WTC11 (cell line): ENCODE results near the gene FGF14. TPM values are rescaled to one million over a fixed set of nuclear protein-coding genes. Genes with fewer than 3 reads are reported as not detected.

ENCODE experiments used
- ATAC-seq: fragments of 200-7000 bp; cut with Tn5 transposase; 2 replicates; pipeline ENCODE4 v1.10.0; 2021; ENCODE audit warnings: mild to moderate bottlenecking, moderate library complexity
- CTCF ChIA-PET: fragments of 300-600 bp; sonication (Branson Sonifier 250); formaldehyde crosslinking; loops from one replicate; lab custom pipeline; 2021; ENCODE audit warnings: antibody characterized with exemption; lab: Charles Lee
- POLR2A ChIA-PET: fragments of 350-600 bp; sonication (Branson Sonifier 250); formaldehyde crosslinking; loops from one replicate; lab custom pipeline; 2021; ENCODE audit warnings: antibody characterized with exemption; lab: Charles Lee
- DNase-seq: peaks from one replicate; pipeline ENCODE4 v3.0.0; 2021; ENCODE audit warnings: low spot score
- H3K27ac Mint-ChIP-seq: 2 replicates; pipeline ENCODE4 v1.8.0; 2021; ENCODE audit warnings: mixed read lengths
- H3K27me3 Mint-ChIP-seq: 2 replicates; pipeline ENCODE4 v1.8.0; 2021; ENCODE audit warnings: low read depth, mild to moderate bottlenecking, moderate library complexity, mixed read lengths
- H3K36me3 Mint-ChIP-seq: 2 replicates; pipeline ENCODE4 v1.8.0; 2021; ENCODE audit warnings: mixed read lengths
- H3K4me1 Mint-ChIP-seq: 2 replicates; pipeline ENCODE4 v1.8.0; 2022; ENCODE audit warnings: mixed read lengths
- H3K4me3 Mint-ChIP-seq: 2 replicates; pipeline ENCODE4 v1.8.0; 2021; ENCODE audit warnings: mild to moderate bottlenecking, moderate library complexity, mixed read lengths
- H3K9me3 Mint-ChIP-seq: 2 replicates; pipeline ENCODE4 v1.8.0; 2021; ENCODE audit warnings: mixed read lengths
- ATF1 ChIP-seq: sonication (generic); formaldehyde crosslinking; IDR thresholded peaks from 2 replicates; pipeline ENCODE4 v1.8.1; 2023; ENCODE audit warnings: mild to moderate bottlenecking, moderate library complexity, missing genetic modification reagents
- CREM ChIP-seq: sonication (generic); formaldehyde crosslinking; IDR thresholded peaks from 2 replicates; pipeline ENCODE4 v1.8.1; 2022; ENCODE audit warnings: mild to moderate bottlenecking, missing genetic modification reagents, moderate library complexity
- GABPB1 ChIP-seq: sonication (generic); formaldehyde crosslinking; IDR thresholded peaks from 2 replicates; pipeline ENCODE4 v1.8.1; 2023; ENCODE audit warnings: mild to moderate bottlenecking, missing genetic modification reagents
- GTF2I ChIP-seq: fragments of 250-450 bp; sonication (Bioruptor Pico); conservative IDR thresholded peaks from 2 replicates; pipeline ENCODE4 v1.4.0; 2021; ENCODE audit warnings: mild to moderate bottlenecking
- HMGA2 ChIP-seq: fragments of 250-450 bp; sonication (Bioruptor Pico); IDR thresholded peaks from 2 replicates; pipeline ENCODE4 v1.4.0; 2021; ENCODE audit warnings: mild to moderate bottlenecking, moderate library complexity
- JAZF1 ChIP-seq: fragments of 250-450 bp; sonication (Bioruptor Pico); IDR thresholded peaks from 2 replicates; pipeline ENCODE4 v1.9.0; 2021; ENCODE audit warnings: moderate library complexity, mild to moderate bottlenecking, inconsistent platforms
- SP1 ChIP-seq: sonication (generic); formaldehyde crosslinking; conservative IDR thresholded peaks from 2 replicates; pipeline ENCODE4 v1.8.1; 2022; ENCODE audit warnings: missing genetic modification reagents
- STAT6 ChIP-seq: sonication (generic); formaldehyde crosslinking; conservative IDR thresholded peaks from 2 replicates; pipeline ENCODE4 v1.8.1; 2023; ENCODE audit warnings: mild to moderate bottlenecking, low read depth, missing genetic modification reagents, moderate library complexity
- TP53 ChIP-seq: sonication (generic); formaldehyde crosslinking; IDR thresholded peaks from 2 replicates; pipeline ENCODE4 v1.8.1; 2023; ENCODE audit warnings: mild to moderate bottlenecking, missing genetic modification reagents
- USF1 ChIP-seq: sonication (generic); formaldehyde crosslinking; IDR thresholded peaks from 2 replicates; pipeline ENCODE4 v1.8.0; 2022; ENCODE audit warnings: mild to moderate bottlenecking, missing genetic modification reagents
- ZBTB43 ChIP-seq: sonication (generic); formaldehyde crosslinking; IDR thresholded peaks from 2 replicates; pipeline ENCODE4 v1.8.1; 2023; ENCODE audit warnings: mild to moderate bottlenecking, missing genetic modification reagents
- ZNF121 ChIP-seq: sonication (generic); formaldehyde crosslinking; IDR thresholded peaks from 2 replicates; pipeline ENCODE4 v1.8.0; 2023; ENCODE audit warnings: missing genetic modification reagents
- ZNF423 ChIP-seq: fragments of 250-450 bp; sonication (Bioruptor Pico); IDR thresholded peaks from 2 replicates; pipeline ENCODE4 v2.1.2; 2022; ENCODE audit warnings: mild to moderate bottlenecking, moderate library complexity
- total RNA-seq: library from RNA; stranded (reverse); gene quantifications from 3 replicates; pipeline ENCODE4 v1.2.3, GENCODE V29; 2021
- TF ChIP-seq, protein P1 (sequence below): sonication (generic); formaldehyde crosslinking; IDR thresholded peaks from 2 replicates; pipeline ENCODE4 v1.8.1; 2023; ENCODE audit warnings: mild to moderate bottlenecking, moderate library complexity, missing genetic modification reagents
- TF ChIP-seq, protein P2 (sequence below): sonication (generic); formaldehyde crosslinking; IDR thresholded peaks from 2 replicates; pipeline ENCODE4 v1.8.0; 2022; ENCODE audit warnings: mild to moderate bottlenecking, missing genetic modification reagents
- TF ChIP-seq, protein P3 (sequence below): sonication (generic); formaldehyde crosslinking; IDR thresholded peaks from 2 replicates; pipeline ENCODE4 v1.8.1; 2022; ENCODE audit warnings: missing genetic modification reagents, borderline replicate concordance
- TF ChIP-seq, protein P4 (sequence below): sonication (generic); formaldehyde crosslinking; IDR thresholded peaks from 2 replicates; pipeline ENCODE4 v1.8.1; 2023; ENCODE audit warnings: mild to moderate bottlenecking, missing genetic modification reagents, borderline replicate concordance
- TF ChIP-seq, protein P5 (sequence below): sonication (generic); formaldehyde crosslinking; IDR thresholded peaks from 2 replicates; pipeline ENCODE4 v1.8.0; 2022; ENCODE audit warnings: mild to moderate bottlenecking, missing genetic modification reagents

FGF14 gene
- total RNA-seq, 1 experiment from 2014 or later, result 0.28 TPM

DNA sequence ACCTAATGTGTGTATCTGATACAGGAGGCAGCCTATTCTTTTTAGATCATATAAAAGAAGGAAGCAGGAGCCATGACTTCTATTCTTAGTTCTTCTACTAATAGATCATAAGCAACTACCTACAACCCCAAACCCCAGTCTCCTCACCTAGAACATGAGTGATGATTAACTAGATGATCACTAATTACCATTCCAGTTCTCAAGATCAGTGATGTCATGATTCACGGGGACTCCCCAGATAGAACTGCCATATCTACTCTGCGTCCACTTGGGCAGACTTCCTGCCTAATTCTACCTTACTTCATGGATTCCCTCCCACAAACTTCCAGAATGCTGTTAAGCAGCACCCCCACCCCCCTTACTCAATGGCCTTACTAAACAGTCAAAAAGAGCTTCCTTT lies 380.1 kb downstream of the FGF14 start:
- H3K27ac Mint-ChIP-seq, result no peak overlapping the region
- peaks cover 29% of the 10 kb centered on the region for H3K9me3 Mint-ChIP-seq
- peaks cover 21% of the 10 kb centered on the region for H3K36me3 Mint-ChIP-seq
- no peak overlapping the region for H3K4me3 Mint-ChIP-seq
- CTCF ChIA-PET, result no interaction called here
- ATAC-seq (no peak), DNase-seq (no peak)
- H3K4me1 Mint-ChIP-seq, result no peaks in the 10 kb centered on the region
- POLR2A ChIA-PET, result no interaction called here
- no peak for TF ChIP-seq STAT6 (CRISPR knock-in tag)
- TF ChIP-seq GABPB1, result no peak
- TF ChIP-seq CREM (CRISPR knock-in tag), result no peak
- H3K27me3 Mint-ChIP-seq, result no peaks in the 10 kb centered on the region

DNA sequence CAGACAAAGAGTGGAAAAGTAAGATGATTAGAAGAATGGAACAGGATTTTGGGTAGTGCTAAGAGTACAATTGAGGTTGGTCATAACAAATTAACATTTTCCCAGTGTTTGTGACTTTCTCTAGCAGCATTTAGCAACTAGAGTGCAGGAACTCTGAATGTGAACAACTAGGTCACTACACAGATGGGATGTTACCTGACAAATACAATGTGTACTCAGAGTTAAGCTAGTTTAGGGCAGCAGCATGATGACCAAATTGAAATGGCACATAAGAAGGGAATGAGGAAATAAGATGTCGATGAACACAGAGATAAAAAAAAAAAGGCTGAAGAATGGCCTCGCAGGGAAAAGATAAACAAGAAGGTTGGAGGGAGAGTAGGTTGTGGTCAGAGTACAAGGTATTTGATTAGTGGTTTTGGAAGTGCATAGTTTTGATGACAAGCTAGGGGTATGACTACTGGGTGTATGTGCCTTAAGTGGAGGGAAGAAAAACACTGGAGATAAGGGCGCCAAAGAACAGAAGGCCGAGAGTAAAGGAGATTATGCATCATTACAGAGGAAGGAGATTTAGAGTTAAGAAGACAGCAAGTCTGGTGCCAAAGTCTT lies 381.1 kb downstream of the FGF14 start:
- no peaks in the 10 kb centered on the region for H3K27me3 Mint-ChIP-seq
- ATAC-seq, result no peak
- peaks cover 23% of the 10 kb centered on the region for H3K36me3 Mint-ChIP-seq
- ChIA-PET POLR2A (no interaction called here), CTCF (no interaction called here)
- DNase-seq, result no peak
- H3K4me3 Mint-ChIP-seq, result no peak overlapping the region
- peaks cover 32% of the 10 kb centered on the region for H3K9me3 Mint-ChIP-seq
- no peak overlapping the region for H3K27ac Mint-ChIP-seq
- H3K4me1 Mint-ChIP-seq, result peaks cover 3% of the 10 kb centered on the region; the same call in 1 of the 2 replicates
- TF ChIP-seq ZNF121 (CRISPR knock-in tag) (no peak), TP53 (no peak), ZNF423 (CRISPR knock-in tag) (no peak), ZBTB43 (no peak), HMGA2 (CRISPR knock-in tag) (no peak), JAZF1 (CRISPR knock-in tag) (no peak), SP1 (no peak), ATF1 (CRISPR knock-in tag) (no peak), USF1 (CRISPR knock-in tag) (no peak), GTF2I (no peak)
- TF ChIP-seq, protein P1, sequence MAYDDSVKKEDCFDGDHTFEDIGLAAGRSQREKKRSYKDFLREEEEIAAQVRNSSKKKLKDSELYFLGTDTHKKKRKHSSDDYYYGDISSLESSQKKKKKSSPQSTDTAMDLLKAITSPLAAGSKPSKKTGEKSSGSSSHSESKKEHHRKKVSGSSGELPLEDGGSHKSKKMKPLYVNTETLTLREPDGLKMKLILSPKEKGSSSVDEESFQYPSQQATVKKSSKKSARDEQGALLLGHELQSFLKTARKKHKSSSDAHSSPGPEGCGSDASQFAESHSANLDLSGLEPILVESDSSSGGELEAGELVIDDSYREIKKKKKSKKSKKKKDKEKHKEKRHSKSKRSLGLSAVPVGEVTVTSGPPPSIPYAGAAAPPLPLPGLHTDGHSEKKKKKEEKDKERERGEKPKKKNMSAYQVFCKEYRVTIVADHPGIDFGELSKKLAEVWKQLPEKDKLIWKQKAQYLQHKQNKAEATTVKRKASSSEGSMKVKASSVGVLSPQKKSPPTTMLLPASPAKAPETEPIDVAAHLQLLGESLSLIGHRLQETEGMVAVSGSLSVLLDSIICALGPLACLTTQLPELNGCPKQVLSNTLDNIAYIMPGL (CRISPR knock-in tag), result no peak
- TF ChIP-seq, protein P2, sequence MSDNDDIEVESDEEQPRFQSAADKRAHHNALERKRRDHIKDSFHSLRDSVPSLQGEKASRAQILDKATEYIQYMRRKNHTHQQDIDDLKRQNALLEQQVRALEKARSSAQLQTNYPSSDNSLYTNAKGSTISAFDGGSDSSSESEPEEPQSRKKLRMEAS (CRISPR knock-in tag), result no peak
- TF ChIP-seq, protein P3, sequence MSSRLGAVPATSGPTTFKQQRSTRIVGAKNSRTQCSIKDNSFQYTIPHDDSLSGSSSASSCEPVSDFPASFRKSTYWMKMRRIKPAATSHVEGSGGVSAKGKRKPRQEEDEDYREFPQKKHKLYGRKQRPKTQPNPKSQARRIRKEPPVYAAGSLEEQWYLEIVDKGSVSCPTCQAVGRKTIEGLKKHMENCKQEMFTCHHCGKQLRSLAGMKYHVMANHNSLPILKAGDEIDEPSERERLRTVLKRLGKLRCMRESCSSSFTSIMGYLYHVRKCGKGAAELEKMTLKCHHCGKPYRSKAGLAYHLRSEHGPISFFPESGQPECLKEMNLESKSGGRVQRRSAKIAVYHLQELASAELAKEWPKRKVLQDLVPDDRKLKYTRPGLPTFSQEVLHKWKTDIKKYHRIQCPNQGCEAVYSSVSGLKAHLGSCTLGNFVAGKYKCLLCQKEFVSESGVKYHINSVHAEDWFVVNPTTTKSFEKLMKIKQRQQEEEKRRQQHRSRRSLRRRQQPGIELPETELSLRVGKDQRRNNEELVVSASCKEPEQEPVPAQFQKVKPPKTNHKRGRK (CRISPR knock-in tag), result no peak
- TF ChIP-seq, protein P4, sequence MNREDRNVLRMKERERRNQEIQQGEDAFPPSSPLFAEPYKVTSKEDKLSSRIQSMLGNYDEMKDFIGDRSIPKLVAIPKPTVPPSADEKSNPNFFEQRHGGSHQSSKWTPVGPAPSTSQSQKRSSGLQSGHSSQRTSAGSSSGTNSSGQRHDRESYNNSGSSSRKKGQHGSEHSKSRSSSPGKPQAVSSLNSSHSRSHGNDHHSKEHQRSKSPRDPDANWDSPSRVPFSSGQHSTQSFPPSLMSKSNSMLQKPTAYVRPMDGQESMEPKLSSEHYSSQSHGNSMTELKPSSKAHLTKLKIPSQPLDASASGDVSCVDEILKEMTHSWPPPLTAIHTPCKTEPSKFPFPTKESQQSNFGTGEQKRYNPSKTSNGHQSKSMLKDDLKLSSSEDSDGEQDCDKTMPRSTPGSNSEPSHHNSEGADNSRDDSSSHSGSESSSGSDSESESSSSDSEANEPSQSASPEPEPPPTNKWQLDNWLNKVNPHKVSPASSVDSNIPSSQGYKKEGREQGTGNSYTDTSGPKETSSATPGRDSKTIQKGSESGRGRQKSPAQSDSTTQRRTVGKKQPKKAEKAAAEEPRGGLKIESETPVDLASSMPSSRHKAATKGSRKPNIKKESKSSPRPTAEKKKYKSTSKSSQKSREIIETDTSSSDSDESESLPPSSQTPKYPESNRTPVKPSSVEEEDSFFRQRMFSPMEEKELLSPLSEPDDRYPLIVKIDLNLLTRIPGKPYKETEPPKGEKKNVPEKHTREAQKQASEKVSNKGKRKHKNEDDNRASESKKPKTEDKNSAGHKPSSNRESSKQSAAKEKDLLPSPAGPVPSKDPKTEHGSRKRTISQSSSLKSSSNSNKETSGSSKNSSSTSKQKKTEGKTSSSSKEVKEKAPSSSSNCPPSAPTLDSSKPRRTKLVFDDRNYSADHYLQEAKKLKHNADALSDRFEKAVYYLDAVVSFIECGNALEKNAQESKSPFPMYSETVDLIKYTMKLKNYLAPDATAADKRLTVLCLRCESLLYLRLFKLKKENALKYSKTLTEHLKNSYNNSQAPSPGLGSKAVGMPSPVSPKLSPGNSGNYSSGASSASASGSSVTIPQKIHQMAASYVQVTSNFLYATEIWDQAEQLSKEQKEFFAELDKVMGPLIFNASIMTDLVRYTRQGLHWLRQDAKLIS (CRISPR knock-in tag), result no peak
- TF ChIP-seq, protein P5, sequence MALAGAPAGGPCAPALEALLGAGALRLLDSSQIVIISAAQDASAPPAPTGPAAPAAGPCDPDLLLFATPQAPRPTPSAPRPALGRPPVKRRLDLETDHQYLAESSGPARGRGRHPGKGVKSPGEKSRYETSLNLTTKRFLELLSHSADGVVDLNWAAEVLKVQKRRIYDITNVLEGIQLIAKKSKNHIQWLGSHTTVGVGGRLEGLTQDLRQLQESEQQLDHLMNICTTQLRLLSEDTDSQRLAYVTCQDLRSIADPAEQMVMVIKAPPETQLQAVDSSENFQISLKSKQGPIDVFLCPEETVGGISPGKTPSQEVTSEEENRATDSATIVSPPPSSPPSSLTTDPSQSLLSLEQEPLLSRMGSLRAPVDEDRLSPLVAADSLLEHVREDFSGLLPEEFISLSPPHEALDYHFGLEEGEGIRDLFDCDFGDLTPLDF (CRISPR knock-in tag), result no peak
